ENCODE data around the gene ATXN1. TPM values are rescaled to one million over a fixed set of nuclear protein-coding genes. Genes with fewer than 3 reads are reported as not detected.

The ATXN1 gene
- total RNA-seq, 1 donor from 2014 or later = 59.8 TPM

GRCh38 chr6:16535564-16535963 lies 225.7 kb downstream of the ATXN1 start:
- TF ChIP-seq CTCF (IDR thresholded peaks at IDR 0.05) = no peak
- H3K27me3 Mint-ChIP-seq = no peaks in the 10 kb centered on the region
- POLR2A ChIA-PET = no interaction called here
- intact Hi-C loops (cut with micrococcal nuclease) = no loop called here
- ATAC-seq (ENCODE audit: low read depth) (no peak), DNase-seq (no peak)
- H3K36me3 Mint-ChIP-seq (ENCODE audit: low read depth) = no peaks in the 10 kb centered on the region
- H3K27ac Mint-ChIP-seq = no peak overlapping the region
- no peaks in the 10 kb centered on the region for H3K9me3 Mint-ChIP-seq
- H3K4me1 Mint-ChIP-seq = peaks cover 7% of the 10 kb centered on the region
- no peak overlapping the region for H3K4me3 Mint-ChIP-seq
- CTCF ChIA-PET = interaction anchor here (1.4 kb wide), 1 partner anchor 22 kb away, joined by 4 read pairs; no protein-coding TSS in a partner anchor

- Mint-ChIP-seq H3K27ac (no peak overlapping the region), H3K4me3 (no peak overlapping the region), H3K27me3 (no peaks in the 10 kb centered on the region), H3K9me3 (no peaks in the 10 kb centered on the region), H3K36me3 (ENCODE audit: low read depth) (no peaks in the 10 kb centered on the region), H3K4me1 (peaks cover 7% of the 10 kb centered on the region)
- TF ChIP-seq CTCF (IDR thresholded peaks at IDR 0.05) = no peak
- POLR2A ChIA-PET = interaction anchor here (0.6 kb wide), 1 partner anchor 225 kb away, joined by 3 read pairs; no protein-coding TSS in a partner anchor
- CTCF ChIA-PET = interaction anchor here (1.0 to 1.2 kb wide), 2 partner anchors 23 to 229 kb away, joined by 3 read pairs; no protein-coding TSS in a partner anchor
- ATAC-seq (ENCODE audit: low read depth) = no peak
- intact Hi-C loops (cut with micrococcal nuclease) = no loop called here
- DNase-seq = no peak
Measured at GRCh38 chr6:16533721-16534136, 227.5 kb downstream of the ATXN1 start.

- peaks cover 7% of the 10 kb centered on the region for H3K4me1 Mint-ChIP-seq
- no peak for TF ChIP-seq CTCF (IDR thresholded peaks at IDR 0.05)
Measured at GRCh38 chr6:16533210-16533609, 228.1 kb downstream of the ATXN1 start.

GRCh38 chr6:16527691-16528090 lies 233.6 kb downstream of the ATXN1 start:
- no peak for DNase-seq
- Mint-ChIP-seq H3K9me3 (peaks cover 4% of the 10 kb centered on the region), H3K27ac (no peak overlapping the region), H3K4me1 (peaks cover 7% of the 10 kb centered on the region), H3K4me3 (no peak overlapping the region), H3K27me3 (no peaks in the 10 kb centered on the region), H3K36me3 (ENCODE audit: low read depth) (no peaks in the 10 kb centered on the region)
- ATAC-seq (ENCODE audit: low read depth) = no peak
- TF ChIP-seq CTCF (IDR thresholded peaks at IDR 0.05) = no peak
- CTCF ChIA-PET = no interaction called here
- intact Hi-C loops (cut with micrococcal nuclease) = no loop called here
- POLR2A ChIA-PET = no interaction called here

More at GRCh38 chr6:16533210-16533609, 228.1 kb downstream of the ATXN1 start:
- ATAC-seq (ENCODE audit: low read depth) (no peak), DNase-seq (no peak)
- no peak overlapping the region for H3K4me3 Mint-ChIP-seq
- no peaks in the 10 kb centered on the region for H3K9me3 Mint-ChIP-seq
- POLR2A ChIA-PET = no interaction called here
- no peaks in the 10 kb centered on the region for H3K27me3 Mint-ChIP-seq
- no peaks in the 10 kb centered on the region for H3K36me3 Mint-ChIP-seq (ENCODE audit: low read depth)
- CTCF ChIA-PET = interaction anchor here (1.0 kb wide), 1 partner anchor 230 kb away, joined by 3 read pairs; no protein-coding TSS in a partner anchor
- intact Hi-C loops (cut with micrococcal nuclease) = no loop called here
- no peak overlapping the region for H3K27ac Mint-ChIP-seq

- no peak overlapping the region for H3K4me3 Mint-ChIP-seq
- H3K4me1 Mint-ChIP-seq = no peaks in the 10 kb centered on the region
- H3K36me3 Mint-ChIP-seq (ENCODE audit: low read depth) = peaks cover 10% of the 10 kb centered on the region
- H3K9me3 Mint-ChIP-seq = peaks cover 4% of the 10 kb centered on the region
- CTCF ChIA-PET = no interaction called here
- DNase-seq (no peak), ATAC-seq (ENCODE audit: low read depth) (no peak)
- intact Hi-C loops (cut with micrococcal nuclease) = no loop called here
- POLR2A ChIA-PET = no interaction called here
- H3K27me3 Mint-ChIP-seq = no peaks in the 10 kb centered on the region
- TF ChIP-seq CTCF (IDR thresholded peaks at IDR 0.05) = no peak
- no peak overlapping the region for H3K27ac Mint-ChIP-seq
Measured at GRCh38 chr6:16524380-16524707, 236.9 kb downstream of the ATXN1 start.

Measured in activated B cell treated with CpG ODN at 0.5 μM for 24 hours (primary cell).